ENCODE measurements around the gene FUCA2. TPM values are rescaled to one million over a fixed set of nuclear protein-coding genes. Genes with fewer than 3 reads are reported as not detected.
"Not testable (repeated sequence)": the region's sequence is repeated elsewhere in the genome, so short reads cannot be mapped to it uniquely, and the experiment has no call there.

FUCA2 gene
- total RNA-seq, 2 experiments from 2014 or later, result 20.2 to 23.7 TPM

- no peaks in the 10 kb centered on the region for H3K27me3 Mint-ChIP-seq
- DNase-seq (no peak), ATAC-seq (no peak)
- CTCF ChIA-PET, result interaction anchor here (5.2 kb wide), 1 partner anchor 16 kb away, joined by 18 read pairs; the partner anchor contains the start of gene FUCA2
- no peak overlapping the region for H3K4me3 Mint-ChIP-seq
- H3K9me3 Mint-ChIP-seq (ENCODE audit: low read depth), result peaks cover 2% of the 10 kb centered on the region
- peaks cover 4% of the 10 kb centered on the region for H3K36me3 Mint-ChIP-seq
- H3K4me1 Mint-ChIP-seq, result peaks cover 7% of the 10 kb centered on the region
- peak overlapping the region; percentile 34 for H3K27ac Mint-ChIP-seq
Observed at GRCh38 chr6:143528164-143528811, 16.8 kb upstream of the FUCA2 start.

GRCh38 chr6:143527677-143528076 is 16.2 kb upstream of the FUCA2 start:
- Mint-ChIP-seq H3K36me3 (peaks cover 4% of the 10 kb centered on the region), H3K27ac (no peak overlapping the region), H3K4me3 (no peak overlapping the region), H3K4me1 (peaks cover 7% of the 10 kb centered on the region), H3K27me3 (no peaks in the 10 kb centered on the region), H3K9me3 (ENCODE audit: low read depth) (peaks cover 2% of the 10 kb centered on the region)
- CTCF ChIA-PET, result no interaction called here
- DNase-seq (no peak), ATAC-seq (no peak)

GRCh38 chr6:143525356-143525755 is 13.8 kb upstream of the FUCA2 start:
- CTCF ChIA-PET, result interaction anchor here (1.3 kb wide), 1 partner anchor 12 kb away, joined by 4 read pairs; no protein-coding TSS in a partner anchor
- H3K27ac Mint-ChIP-seq, result no peak overlapping the region
- ATAC-seq, result no peak
- H3K4me1 Mint-ChIP-seq, result peaks cover 12% of the 10 kb centered on the region
- peaks cover 4% of the 10 kb centered on the region for H3K36me3 Mint-ChIP-seq
- H3K4me3 Mint-ChIP-seq, result no peak overlapping the region
- H3K27me3 Mint-ChIP-seq, result no peaks in the 10 kb centered on the region
- peaks cover 2% of the 10 kb centered on the region for H3K9me3 Mint-ChIP-seq (ENCODE audit: low read depth)
- no peak for DNase-seq

GRCh38 chr6:143522039-143522600 is 10.6 kb upstream of the FUCA2 start:
- Mint-ChIP-seq H3K9me3 (ENCODE audit: low read depth) (peaks cover 2% of the 10 kb centered on the region), H3K4me1 (peaks cover 7% of the 10 kb centered on the region), H3K27ac (no peak overlapping the region), H3K4me3 (no peak overlapping the region), H3K36me3 (peaks cover 2% of the 10 kb centered on the region), H3K27me3 (no peaks in the 10 kb centered on the region)
- DNase-seq (no peak), ATAC-seq (no peak)
- CTCF ChIA-PET, result interaction anchor here (2.6 kb wide), 1 partner anchor 9 kb away, joined by 12 read pairs; no protein-coding TSS in a partner anchor

GRCh38 chr6:143517447-143517773 is 5.9 kb upstream of the FUCA2 start:
- H3K36me3 Mint-ChIP-seq, result peaks cover 2% of the 10 kb centered on the region
- no peaks in the 10 kb centered on the region for H3K27me3 Mint-ChIP-seq
- no peak overlapping the region for H3K27ac Mint-ChIP-seq
- no peak for DNase-seq
- CTCF ChIA-PET, result no interaction called here
- no peaks in the 10 kb centered on the region for H3K9me3 Mint-ChIP-seq (ENCODE audit: low read depth)
- ATAC-seq, result no peak
- no peak overlapping the region for H3K4me3 Mint-ChIP-seq
- peaks cover 24% of the 10 kb centered on the region for H3K4me1 Mint-ChIP-seq

GRCh38 chr6:143516690-143517446 is 5.3 kb upstream of the FUCA2 start:
- peaks cover 2% of the 10 kb centered on the region for H3K36me3 Mint-ChIP-seq
- DNase-seq (no peak), ATAC-seq (no peak)
- H3K27ac Mint-ChIP-seq, result no peak overlapping the region
- H3K4me1 Mint-ChIP-seq, result peaks cover 27% of the 10 kb centered on the region
- CTCF ChIA-PET, result no interaction called here
- H3K9me3 Mint-ChIP-seq (ENCODE audit: low read depth), result no peaks in the 10 kb centered on the region
- no peaks in the 10 kb centered on the region for H3K27me3 Mint-ChIP-seq
- H3K4me3 Mint-ChIP-seq, result no peak overlapping the region

GRCh38 chr6:143515766-143516355 is 4.3 kb upstream of the FUCA2 start:
- Mint-ChIP-seq H3K27ac (no peak overlapping the region), H3K9me3 (ENCODE audit: low read depth) (no peaks in the 10 kb centered on the region), H3K4me1 (peaks cover 32% of the 10 kb centered on the region), H3K4me3 (no peak overlapping the region), H3K27me3 (no peaks in the 10 kb centered on the region), H3K36me3 (peaks cover 5% of the 10 kb centered on the region)
- DNase-seq (no peak), ATAC-seq (no peak)
- CTCF ChIA-PET, result no interaction called here

GRCh38 chr6:143515061-143515760 is 3.7 kb upstream of the FUCA2 start:
- CTCF ChIA-PET, result interaction anchor here (0.8 kb wide), 1 partner anchor 14 kb away, joined by 3 read pairs; no protein-coding TSS in a partner anchor
- H3K36me3 Mint-ChIP-seq, result peaks cover 5% of the 10 kb centered on the region
- no peak for DNase-seq

GRCh38 chr6:143513410-143513809 is 1.9 kb upstream of the FUCA2 start:
- Mint-ChIP-seq H3K4me1 (peaks cover 48% of the 10 kb centered on the region), H3K27ac (no peak overlapping the region), H3K4me3 (peak overlapping the region; percentile 27), H3K27me3 (no peaks in the 10 kb centered on the region), H3K9me3 (ENCODE audit: low read depth) (no peaks in the 10 kb centered on the region), H3K36me3 (peaks cover 5% of the 10 kb centered on the region)
- no peak for ATAC-seq
- CTCF ChIA-PET, result interaction anchor here (0.8 to 3.0 kb wide), 22 partner anchors 9 to 500 kb away, joined by 3 to 18 read pairs (median 4); partner anchors contain the start of gene LTV1
- DNase-seq, result peak; percentile 67

More at GRCh38 chr6:143515061-143515760, 3.7 kb upstream of the FUCA2 start:
- no peak overlapping the region for H3K27ac Mint-ChIP-seq
- no peaks in the 10 kb centered on the region for H3K9me3 Mint-ChIP-seq (ENCODE audit: low read depth)
- no peak overlapping the region for H3K4me3 Mint-ChIP-seq
- ATAC-seq, result no peak
- H3K4me1 Mint-ChIP-seq, result peaks cover 37% of the 10 kb centered on the region
- no peaks in the 10 kb centered on the region for H3K27me3 Mint-ChIP-seq

- not testable (repeated sequence) for H3K27me3 Mint-ChIP-seq; ATAC-seq; DNase-seq; H3K9me3 Mint-ChIP-seq (ENCODE audit: low read depth)
- Mint-ChIP-seq H3K4me3 (peak overlapping the region; percentile 90), H3K4me1 (peaks cover 44% of the 10 kb centered on the region), H3K36me3 (peaks cover 21% of the 10 kb centered on the region), H3K27ac (peak overlapping the region; percentile 93)
- CTCF ChIA-PET, result interaction anchor here (1.2 to 1.8 kb wide), 5 partner anchors 9 to 503 kb away, joined by 3 to 5 read pairs (median 4); partner anchors contain the start of genes ADAT2, LTV1 and PEX3
Observed at GRCh38 chr6:143510326-143510725, 1.2 kb downstream of the FUCA2 start.

- Mint-ChIP-seq H3K4me1 (peaks cover 38% of the 10 kb centered on the region), H3K27ac (no peak overlapping the region), H3K36me3 (peaks cover 19% of the 10 kb centered on the region), H3K4me3 (no peak overlapping the region), H3K27me3 (no peaks in the 10 kb centered on the region), H3K9me3 (ENCODE audit: low read depth) (no peaks in the 10 kb centered on the region)
- CTCF ChIA-PET, result interaction anchor here (0.9 kb wide), 1 partner anchor 10 kb away, joined by 3 read pairs; no protein-coding TSS in a partner anchor
- ATAC-seq (no peak), DNase-seq (no peak)
Observed at GRCh38 chr6:143507358-143508145, 4.0 kb downstream of the FUCA2 start.

- no peaks in the 10 kb centered on the region for H3K27me3 Mint-ChIP-seq
- DNase-seq, result no peak
- no peak for ATAC-seq
- H3K4me1 Mint-ChIP-seq, result peaks cover 31% of the 10 kb centered on the region
- H3K9me3 Mint-ChIP-seq (ENCODE audit: low read depth), result no peaks in the 10 kb centered on the region
- H3K27ac Mint-ChIP-seq, result no peak overlapping the region
- H3K4me3 Mint-ChIP-seq, result no peak overlapping the region
- H3K36me3 Mint-ChIP-seq, result peaks cover 19% of the 10 kb centered on the region
- CTCF ChIA-PET, result interaction anchor here (0.9 kb wide), 1 partner anchor 10 kb away, joined by 3 read pairs; no protein-coding TSS in a partner anchor
Observed at GRCh38 chr6:143506620-143507019, 4.9 kb downstream of the FUCA2 start.

Measured in activated CD8-positive, alpha-beta memory T cell treated with anti-CD3 and anti-CD28 coated beads, Interleukin-2, amount 10 ng/mL, durations not matched to agents 7 days and 5 days (primary cell).